SK-MEL-5 (cell line): ENCODE data around the gene NLK. TPM values are rescaled to one million over a fixed set of nuclear protein-coding genes. Genes with fewer than 3 reads are reported as not detected.
"Not testable (repeated sequence)": the region's sequence is repeated elsewhere in the genome, so short reads cannot be mapped to it uniquely, and the experiment has no call there.

Source experiments
- DNase-seq: peaks from one replicate; pipeline ENCODE4 v3.0.0-alpha.2; 2016; ENCODE audit warnings: low read depth, low spot score
- in situ Hi-C: cut with HindIII; loops from 2 replicates; pipeline ENCODE4 v1.10.0; 2016; ENCODE audit warnings: low sequenced_read_pairs, high pct_unique_total_duplicates, low pct_unique_long_range_greater_than_20kb
- total RNA-seq: library from RNA; depleted of rRNA; stranded (reverse); fragments of >200 nt; shearing (Covaris generic); gene quantifications from 2 replicates; pipeline ENCODE4 v1.2.3, GENCODE V29; 2014

The NLK gene
- total RNA-seq, 1 experiment from 2014 or later = 42.4 TPM

- in situ Hi-C loops = no loop called here
- DNase-seq = no peak
These were observed 13.2 kb downstream of the NLK start for GRCh38 chr17:28055546-28056275.

- no peak for DNase-seq
- in situ Hi-C loops = no loop called here
These were observed 13.8 kb downstream of the NLK start for GRCh38 chr17:28056276-28056620.

- DNase-seq = no peak
These were observed 15.3 kb downstream of the NLK start for GRCh38 chr17:28057731-28058246.

GRCh38 chr17:28059675-28060074 lies 17.2 kb downstream of the NLK start:
- in situ Hi-C loops = no loop called here
- DNase-seq = peak; percentile 10

More at GRCh38 chr17:28057731-28058246, 15.3 kb downstream of the NLK start:
- in situ Hi-C loops = no loop called here

DNA sequence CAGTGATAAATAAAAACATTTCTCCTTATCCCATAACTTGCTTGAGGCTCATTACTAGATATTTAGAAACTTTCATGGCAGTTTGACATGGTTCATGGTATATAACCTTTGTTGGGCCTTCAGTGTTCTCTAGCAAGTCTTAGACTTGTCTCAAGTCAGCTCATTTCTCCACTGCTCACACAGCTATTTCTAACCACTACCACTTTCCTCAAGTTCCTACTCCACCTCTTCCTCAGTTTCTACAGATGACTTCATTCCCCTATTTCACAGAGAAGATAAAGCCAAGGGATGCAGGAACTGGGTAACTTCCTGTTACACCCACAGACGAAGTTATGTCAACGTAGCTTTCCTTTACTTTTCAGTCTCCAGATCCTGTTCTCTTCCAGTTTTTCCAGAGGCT lies 23.2 kb downstream of the NLK start:
- in situ Hi-C loops = no loop called here
- no peak for DNase-seq

DNA sequence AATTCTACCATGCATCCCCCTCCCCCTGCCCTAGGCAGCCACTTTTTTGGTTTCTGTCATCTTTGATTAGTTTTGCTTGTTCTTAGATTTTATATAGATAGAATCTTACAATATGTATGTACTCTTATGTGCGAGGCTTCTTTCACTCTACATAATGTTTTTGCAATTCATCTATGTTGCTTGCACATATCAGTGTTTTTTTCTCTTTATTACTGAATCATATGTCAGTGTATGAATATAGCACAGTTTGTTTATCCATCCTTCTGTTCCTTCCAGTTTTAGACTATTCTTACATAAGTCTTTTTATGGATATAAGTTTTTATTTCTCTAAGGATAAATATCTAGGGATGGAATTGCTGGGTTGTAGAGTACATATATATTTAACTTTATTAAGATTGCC lies 26.6 kb downstream of the NLK start:
- in situ Hi-C loops = no loop called here
- DNase-seq = no peak

DNA sequence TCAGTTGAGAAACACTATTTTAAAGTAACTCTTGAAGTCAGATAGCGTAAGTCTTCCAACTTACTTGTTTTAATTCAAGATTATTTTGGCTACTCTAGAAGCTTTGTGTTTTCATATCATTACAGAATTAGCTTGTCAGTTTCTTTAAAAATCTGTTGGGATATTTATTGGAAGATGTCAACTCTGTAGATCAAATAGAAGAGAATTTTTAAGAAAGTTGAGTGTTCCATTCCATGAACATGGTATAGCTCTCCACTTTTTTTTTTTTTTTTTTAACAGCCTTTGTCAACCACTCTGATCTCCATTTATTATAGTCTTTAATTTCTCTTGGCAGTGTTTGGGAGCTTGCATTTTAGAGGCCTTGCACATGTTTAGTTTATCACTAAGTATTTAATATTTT lies 28.7 kb downstream of the NLK start:
- in situ Hi-C loops = no loop called here
- DNase-seq = no peak

DNA sequence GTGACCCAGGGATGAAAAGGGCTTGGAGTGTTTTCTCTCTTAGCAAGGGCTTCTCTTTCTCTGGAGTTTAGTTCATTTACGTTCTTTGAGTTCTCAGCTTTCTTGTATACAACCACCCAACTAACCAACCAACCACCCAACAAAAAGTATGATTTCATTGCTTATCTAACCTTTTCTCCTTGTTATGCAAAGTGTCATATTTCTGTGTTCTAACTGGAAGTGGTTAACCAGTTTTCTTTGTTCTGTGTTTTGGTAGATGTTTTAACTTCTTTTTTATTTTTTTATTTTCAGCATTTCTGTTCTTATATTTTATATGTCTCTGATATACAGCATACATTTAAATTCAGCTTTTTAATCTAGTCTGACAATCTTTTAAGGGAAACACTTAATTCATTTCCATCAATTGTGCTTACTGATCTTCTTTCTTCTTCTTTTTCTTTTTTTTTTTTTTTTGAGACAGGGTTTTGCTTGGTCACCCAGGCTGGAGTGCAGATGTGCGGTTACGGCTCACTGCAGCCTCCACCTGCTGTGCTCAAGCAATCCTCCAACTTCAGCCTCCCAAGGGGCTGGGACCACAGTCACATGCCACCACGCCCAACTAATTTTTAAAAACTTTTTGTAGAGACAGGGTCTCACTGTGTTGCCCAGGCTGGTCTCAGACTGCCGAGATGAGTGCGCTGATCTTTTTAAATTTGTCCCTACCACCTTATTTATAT lies 29.6 kb downstream of the NLK start:
- in situ Hi-C loops = no loop called here
- no peak for DNase-seq

GRCh38 chr17:28072936-28073533 lies 30.6 kb downstream of the NLK start:
- DNase-seq = no peak
- in situ Hi-C loops = no loop called here

- in situ Hi-C loops = no loop called here
- DNase-seq = no peak
These were observed 31.5 kb downstream of the NLK start for GRCh38 chr17:28074010-28074409.

DNA sequence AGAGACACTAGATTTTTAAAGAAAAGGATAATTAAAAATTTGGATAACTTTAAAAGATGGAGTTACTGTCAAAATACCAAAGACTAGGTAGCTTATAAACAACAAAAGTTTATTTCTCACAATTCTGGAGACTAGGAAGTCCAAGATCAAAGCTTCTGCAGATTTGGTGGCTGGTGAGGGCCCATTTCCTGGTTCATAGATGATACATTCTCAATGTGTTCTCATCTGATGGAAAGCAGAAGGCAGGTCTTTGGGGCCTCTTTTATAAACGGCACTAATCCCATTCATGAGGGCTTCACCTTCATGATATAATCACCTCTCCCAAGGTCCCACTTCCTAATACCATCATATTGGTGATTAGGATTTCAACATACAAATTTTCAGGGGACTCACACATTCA lies 33.7 kb downstream of the NLK start:
- DNase-seq = no peak
- in situ Hi-C loops = no loop called here

DNA sequence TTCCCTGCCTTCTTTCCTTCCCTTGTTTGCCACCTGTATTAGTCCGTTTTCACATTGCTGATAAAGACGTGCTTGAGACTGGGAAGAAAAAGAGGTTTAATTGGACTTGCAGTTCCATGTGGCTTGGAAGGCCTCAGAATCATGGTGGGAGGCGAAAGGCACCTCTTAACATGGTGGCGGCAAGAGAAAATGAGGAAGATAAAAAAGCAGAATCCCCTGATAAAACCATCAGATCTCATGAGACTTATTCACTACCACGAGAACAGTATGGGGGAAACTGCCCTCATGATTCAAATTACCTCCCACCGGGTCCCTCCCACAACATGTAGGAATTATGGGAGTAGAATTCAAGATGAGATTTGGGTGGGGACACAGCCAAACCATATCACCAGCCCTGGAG lies 34.7 kb downstream of the NLK start:
- in situ Hi-C loops, DNase-seq: not testable (repeated sequence)

- DNase-seq = no peak
These were observed 36.1 kb downstream of the NLK start for GRCh38 chr17:28078341-28079229.

DNA sequence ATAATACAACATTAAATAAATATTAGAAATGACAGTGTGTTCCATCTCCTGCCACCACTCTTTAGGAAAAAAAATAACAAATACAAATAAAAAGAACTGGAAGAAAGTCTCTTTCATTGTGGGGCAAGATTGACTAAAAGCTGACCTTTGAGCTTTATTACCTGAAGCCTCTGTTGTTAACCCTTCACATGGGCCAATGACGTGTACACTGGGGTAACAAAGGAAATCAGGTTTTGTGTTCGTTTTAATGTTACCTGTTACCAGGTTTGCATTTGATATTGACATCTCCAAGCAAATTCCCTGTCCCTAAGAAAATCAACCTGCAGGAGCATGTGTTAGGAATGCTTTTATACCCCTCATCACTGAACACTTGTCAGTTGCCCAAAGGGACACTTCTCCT lies 39.0 kb downstream of the NLK start:
- no peak for DNase-seq
- in situ Hi-C loops = no loop called here

More at GRCh38 chr17:28078341-28079229, 36.1 kb downstream of the NLK start:
- in situ Hi-C loops = no loop called here

DNA sequence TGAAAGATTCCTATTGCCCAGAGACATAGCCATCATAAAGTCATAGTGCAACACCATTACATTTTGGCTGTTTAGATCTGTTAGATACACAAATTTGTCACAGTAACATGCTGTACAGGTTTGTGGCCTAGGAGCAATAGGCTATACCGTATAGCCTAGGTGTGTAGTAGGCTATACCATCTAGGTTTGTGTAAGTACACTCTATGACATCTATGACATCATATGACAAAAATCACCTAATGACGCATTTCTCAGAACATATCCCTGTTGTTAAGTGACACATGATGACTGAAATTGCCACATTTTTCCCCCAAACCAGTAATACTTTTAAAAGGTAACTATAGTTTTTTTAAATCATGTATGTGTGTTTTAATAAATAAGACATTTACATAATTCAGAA lies 43.3 kb downstream of the NLK start:
- in situ Hi-C loops = no loop called here
- no peak for DNase-seq

DNA sequence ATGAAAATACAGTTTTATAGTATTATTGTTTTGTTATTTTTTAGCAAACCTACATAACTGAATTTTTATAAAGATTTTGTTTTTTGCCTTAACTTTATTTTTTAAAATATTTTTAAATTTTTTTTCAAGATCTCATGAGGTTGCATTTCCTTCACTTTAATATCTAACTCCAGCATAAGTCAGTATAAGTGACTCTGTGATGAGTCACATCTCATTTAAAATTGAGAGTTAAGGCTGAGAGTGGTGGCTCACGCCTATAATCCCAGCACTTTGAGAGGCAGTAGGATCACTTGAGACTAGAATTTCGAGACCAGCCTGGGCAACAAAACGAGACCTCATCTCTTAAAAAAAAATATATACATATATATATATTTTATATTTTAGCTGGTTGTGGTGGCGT lies 44.0 kb downstream of the NLK start:
- DNase-seq = no peak
- in situ Hi-C loops = no loop called here

DNA sequence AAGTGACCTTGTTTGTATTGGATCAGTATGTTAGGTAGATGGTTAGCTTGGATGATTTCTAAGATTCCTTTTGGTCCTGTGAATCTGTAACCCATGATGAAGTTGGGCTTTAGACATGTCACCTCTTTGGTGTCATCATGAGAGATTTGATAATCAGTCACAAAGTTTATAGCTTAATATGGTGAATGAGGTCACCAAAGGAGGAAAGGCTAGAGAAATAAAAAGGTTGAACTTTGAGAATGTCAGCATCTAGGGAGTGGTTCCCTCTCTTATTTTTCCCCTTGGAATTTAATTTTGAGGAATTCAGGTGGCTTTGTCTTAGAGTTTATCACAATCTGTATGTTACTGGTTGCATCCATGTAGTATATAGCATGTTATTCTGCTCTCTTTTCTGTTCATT lies 45.3 kb downstream of the NLK start:
- in situ Hi-C loops = no loop called here
- no peak for DNase-seq

DNA sequence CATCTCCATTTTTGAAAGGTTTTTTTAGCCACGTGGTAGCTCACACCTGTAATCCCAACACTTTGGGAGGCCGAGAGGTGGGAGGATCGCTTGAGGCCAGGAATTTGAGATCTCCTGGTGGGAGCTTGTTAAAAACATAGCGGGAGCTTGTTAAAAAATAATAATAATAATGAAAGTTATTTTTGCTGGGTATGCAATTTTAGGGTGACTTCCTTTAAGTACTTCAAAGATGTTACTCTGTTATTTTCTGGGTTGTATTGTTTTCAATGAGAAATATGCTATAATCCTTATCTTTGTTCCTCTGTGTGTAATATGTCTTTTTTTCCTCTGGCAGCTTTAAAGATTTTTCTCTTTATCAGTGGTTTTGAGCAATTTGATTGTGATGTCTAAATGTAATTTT lies 48.1 kb downstream of the NLK start:
- in situ Hi-C loops = no loop called here
- no peak for DNase-seq
